ENCODE results near the gene STAU1. TPM values are rescaled to one million over a fixed set of nuclear protein-coding genes. Genes with fewer than 3 reads are reported as not detected.

The STAU1 gene
- total RNA-seq, 4 donors from 2014 or later, result 39.1 to 61.4 (median 54.4) TPM

DNA sequence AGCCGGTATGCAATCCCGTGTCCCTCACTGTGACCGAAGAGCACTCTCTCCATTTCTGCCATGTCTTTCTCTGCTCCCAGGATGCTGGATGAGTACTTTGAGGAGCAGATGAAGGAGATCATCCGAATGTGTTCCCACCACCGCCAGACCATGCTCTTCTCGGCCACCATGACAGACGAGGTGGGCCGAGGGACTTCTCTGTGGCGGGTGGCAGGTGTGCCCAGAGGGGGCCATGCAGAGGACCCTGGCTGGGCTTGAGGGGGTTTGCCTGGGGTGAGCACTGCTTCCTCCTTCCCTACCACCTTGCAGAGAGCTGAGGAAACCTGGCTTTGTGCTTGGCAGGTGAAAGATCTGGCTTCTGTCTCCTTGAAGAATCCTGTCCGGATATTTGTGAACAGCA is 45.1 kb upstream of the STAU1 start:
- no peaks in the 10 kb centered on the region for H3K4me1 ChIP-seq
- in situ Hi-C loops (cut with MboI; ENCODE audit: low sequenced_read_pairs in 4 of 4) (no loop called here), intact Hi-C loops (cut with DNase I; ENCODE audit: low total_unique reads) (loop anchor here (5.0 kb wide), 1 partner anchor 39 kb away; no protein-coding TSS in a partner anchor)
- TF ChIP-seq, protein P1, sequence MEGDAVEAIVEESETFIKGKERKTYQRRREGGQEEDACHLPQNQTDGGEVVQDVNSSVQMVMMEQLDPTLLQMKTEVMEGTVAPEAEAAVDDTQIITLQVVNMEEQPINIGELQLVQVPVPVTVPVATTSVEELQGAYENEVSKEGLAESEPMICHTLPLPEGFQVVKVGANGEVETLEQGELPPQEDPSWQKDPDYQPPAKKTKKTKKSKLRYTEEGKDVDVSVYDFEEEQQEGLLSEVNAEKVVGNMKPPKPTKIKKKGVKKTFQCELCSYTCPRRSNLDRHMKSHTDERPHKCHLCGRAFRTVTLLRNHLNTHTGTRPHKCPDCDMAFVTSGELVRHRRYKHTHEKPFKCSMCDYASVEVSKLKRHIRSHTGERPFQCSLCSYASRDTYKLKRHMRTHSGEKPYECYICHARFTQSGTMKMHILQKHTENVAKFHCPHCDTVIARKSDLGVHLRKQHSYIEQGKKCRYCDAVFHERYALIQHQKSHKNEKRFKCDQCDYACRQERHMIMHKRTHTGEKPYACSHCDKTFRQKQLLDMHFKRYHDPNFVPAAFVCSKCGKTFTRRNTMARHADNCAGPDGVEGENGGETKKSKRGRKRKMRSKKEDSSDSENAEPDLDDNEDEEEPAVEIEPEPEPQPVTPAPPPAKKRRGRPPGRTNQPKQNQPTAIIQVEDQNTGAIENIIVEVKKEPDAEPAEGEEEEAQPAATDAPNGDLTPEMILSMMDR (IDR thresholded peaks at IDR 0.05 in 4 of 5, conservative IDR thresholded peaks at IDR 0.05 in 1 of 5), result no peak
- TF ChIP-seq POLR2A (IDR thresholded peaks at IDR 0.05), result no peak
- H3K4me3 ChIP-seq, result no peak overlapping the region
- no peaks in the 10 kb centered on the region for H3K9me3 ChIP-seq
- peaks cover 4 to 100% of the 10 kb centered on the region in 2 donors for H3K36me3 ChIP-seq
- no peak for DNase-seq
- H3K27ac ChIP-seq, result no peak overlapping the region
- ATAC-seq, result no peak
- no peaks in the 10 kb centered on the region for H3K27me3 ChIP-seq

DNA sequence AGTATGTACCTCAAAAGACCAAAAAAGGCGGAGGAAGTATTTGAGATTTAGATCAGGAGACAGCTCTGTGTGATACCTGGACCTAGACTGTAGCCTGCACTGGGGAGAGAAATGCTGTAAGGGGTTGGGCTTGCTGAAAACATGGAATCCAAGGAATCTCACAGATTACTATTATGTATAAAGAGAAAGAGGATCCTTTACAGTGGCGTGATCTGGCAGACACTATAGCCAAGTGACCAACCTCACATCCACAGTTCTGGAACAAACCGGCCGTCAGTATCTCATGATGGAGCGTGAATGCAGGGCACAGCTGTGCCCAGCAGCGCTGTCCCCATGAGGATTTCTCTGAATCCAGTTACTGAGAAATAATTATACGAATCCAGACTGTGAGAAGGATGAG is 43.3 kb upstream of the STAU1 start:
- no peaks in the 10 kb centered on the region for H3K9me3 ChIP-seq
- H3K27me3 ChIP-seq, result no peaks in the 10 kb centered on the region
- H3K27ac ChIP-seq, result no peak overlapping the region
- in situ Hi-C loops (cut with MboI; ENCODE audit: low sequenced_read_pairs in 4 of 4), result no loop called here
- TF ChIP-seq, protein P1 (IDR thresholded peaks at IDR 0.05 in 4 of 5, conservative IDR thresholded peaks at IDR 0.05 in 1 of 5), result no peak
- no peak for TF ChIP-seq POLR2A (IDR thresholded peaks at IDR 0.05)
- H3K36me3 ChIP-seq, result peaks cover 2 to 97% of the 10 kb centered on the region in 2 donors
- H3K4me1 ChIP-seq, result no peaks in the 10 kb centered on the region
- no peak for DNase-seq
- intact Hi-C loops (cut with DNase I; ENCODE audit: low total_unique reads), result loop anchor here (5.0 kb wide), 1 partner anchor 41 kb away; no protein-coding TSS in a partner anchor
- no peak overlapping the region for H3K4me3 ChIP-seq
- ATAC-seq, result no peak

DNA sequence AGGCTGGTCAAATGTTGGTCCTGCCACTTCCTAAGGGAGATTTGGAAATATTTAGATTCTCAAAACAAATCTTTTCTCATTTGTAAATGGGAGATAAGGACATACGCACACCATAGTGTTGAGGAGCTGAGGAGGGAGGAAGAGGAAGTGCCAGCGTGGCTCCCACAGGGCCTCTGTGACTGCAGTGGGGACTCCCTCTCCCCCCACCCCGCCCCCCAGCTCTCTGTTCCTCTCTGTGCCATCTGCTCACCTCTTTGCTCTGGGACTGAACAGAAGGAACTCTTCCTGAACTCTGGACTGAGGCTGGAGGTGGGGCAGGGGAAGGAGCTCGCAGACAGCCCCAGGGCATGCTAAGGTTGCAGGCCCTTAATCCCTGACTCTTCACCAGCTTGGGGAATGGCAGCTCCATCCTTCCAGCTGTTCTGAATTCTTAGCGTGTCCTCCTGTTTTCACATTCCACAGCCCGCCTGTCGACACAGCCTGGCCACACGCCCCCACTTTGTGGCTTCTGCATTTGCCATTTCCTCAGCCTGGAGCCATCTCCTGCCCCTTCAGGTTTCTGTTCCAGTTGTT is 42.5 kb upstream of the STAU1 start:
- TF ChIP-seq POLR2A (IDR thresholded peaks at IDR 0.05), result no peak
- TF ChIP-seq, protein P1 (IDR thresholded peaks at IDR 0.05 in 4 of 5, conservative IDR thresholded peaks at IDR 0.05 in 1 of 5), result no peak
- ATAC-seq (peak in 1 of 2 donors; percentile 39), DNase-seq (peak in 1 of 2 donors; percentile 17)
- Histone ChIP-seq H3K4me1 (no peaks in the 10 kb centered on the region), H3K27ac (no peak overlapping the region), H3K36me3 (peaks cover 0 to 97% of the 10 kb centered on the region in 2 donors), H3K4me3 (no peak overlapping the region), H3K9me3 (no peaks in the 10 kb centered on the region), H3K27me3 (no peaks in the 10 kb centered on the region)
- in situ Hi-C loops (cut with MboI; ENCODE audit: low sequenced_read_pairs in 4 of 4), result no loop called here
- intact Hi-C loops (cut with DNase I; ENCODE audit: low total_unique reads), result loop anchor here (5.0 kb wide), 1 partner anchor 42 kb away; no protein-coding TSS in a partner anchor

DNA sequence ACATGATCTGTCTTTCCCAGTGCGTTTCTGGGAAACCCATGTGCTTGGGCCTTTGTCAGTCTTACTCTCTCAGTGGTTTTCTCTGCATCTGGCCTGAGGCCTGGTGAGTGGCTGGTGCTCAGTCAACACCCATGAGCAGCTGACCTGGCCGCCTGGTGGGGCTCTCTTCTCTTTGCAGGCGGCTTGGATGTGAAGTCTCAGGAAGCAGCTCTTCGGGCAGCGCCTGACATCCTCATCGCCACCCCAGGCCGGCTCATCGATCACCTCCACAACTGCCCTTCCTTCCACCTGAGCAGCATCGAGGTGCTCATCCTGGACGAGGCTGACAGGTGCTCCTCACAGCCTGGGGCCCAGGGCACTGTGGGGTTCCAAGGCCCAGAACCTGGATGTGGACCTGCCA is 41.9 kb upstream of the STAU1 start:
- TF ChIP-seq, protein P1 (IDR thresholded peaks at IDR 0.05 in 4 of 5, conservative IDR thresholded peaks at IDR 0.05 in 1 of 5), result no peak
- TF ChIP-seq POLR2A (IDR thresholded peaks at IDR 0.05), result no peak
- H3K27ac ChIP-seq, result no peak overlapping the region
- peaks cover 0 to 97% of the 10 kb centered on the region in 2 donors for H3K36me3 ChIP-seq
- no peaks in the 10 kb centered on the region for H3K27me3 ChIP-seq
- no peak overlapping the region for H3K4me3 ChIP-seq
- intact Hi-C loops (cut with DNase I; ENCODE audit: low total_unique reads) (loop anchor here (5.0 kb wide), 1 partner anchor 42 kb away; no protein-coding TSS in a partner anchor), in situ Hi-C loops (cut with MboI; ENCODE audit: low sequenced_read_pairs in 4 of 4) (no loop called here)
- no peak for ATAC-seq
- H3K4me1 ChIP-seq, result no peaks in the 10 kb centered on the region
- no peak for DNase-seq
- no peaks in the 10 kb centered on the region for H3K9me3 ChIP-seq

All from gastrocnemius medialis (tissue), 4 donors.